Suprapubic skin (tissue), 4 donors: ENCODE measurements around the gene RNF212. TPM values are rescaled to one million over a fixed set of nuclear protein-coding genes. Genes with fewer than 3 reads are reported as not detected.
"Not testable (repeated sequence)": the region's sequence is repeated elsewhere in the genome, so short reads cannot be mapped to it uniquely, and the experiment has no call there.

Experiments
- DNase-seq, 2 donors: peaks; one replicate each; pipeline ENCODE4 v3.0.0-alpha.2; 2019; ENCODE audit warnings: low spot score in 2 of 2
- H3K27ac ChIP-seq: fragments of 200-600 bp; sonication (generic); one replicate; pipeline ENCODE4 v1.5.1; 2019
- H3K27me3 ChIP-seq: fragments of 200-600 bp; sonication (generic); one replicate; pipeline ENCODE4 v1.5.1; 2019
- H3K36me3 ChIP-seq: fragments of 200-600 bp; sonication (generic); one replicate; pipeline ENCODE4 v1.5.1; 2019
- H3K4me1 ChIP-seq: fragments of 200-600 bp; sonication (generic); one replicate; pipeline ENCODE4 v1.5.1; 2019
- H3K4me3 ChIP-seq: fragments of 200-600 bp; sonication (generic); one replicate; pipeline ENCODE4 v1.5.1; 2019; ENCODE audit warnings: mild to moderate bottlenecking
- H3K9me3 ChIP-seq: fragments of 200-600 bp; sonication (generic); one replicate; pipeline ENCODE4 v1.5.1; 2019
- EP300 ChIP-seq: sonication (generic); formaldehyde crosslinking; IDR thresholded peaks from one replicate; pipeline ENCODE4 v1.6.1; 2017; ENCODE audit warnings: antibody characterized with exemption
- POLR2A ChIP-seq, 2 donors: fragments of 450-650 bp; IDR thresholded peaks; one replicate each; pipeline ENCODE4 v1.6.1; 2017; ENCODE audit warnings: antibody characterized with exemption in 2 of 2, mild to moderate bottlenecking in 2 of 2, moderate library complexity in 2 of 2
- POLR2AphosphoS5 ChIP-seq, 3 donors: sonication (generic); formaldehyde crosslinking; IDR thresholded peaks; one replicate each; pipeline ENCODE4 v1.6.1; 2017; ENCODE audit warnings: antibody characterized with exemption in 3 of 3
- WGBS: methylation state at CpG from one replicate; pipeline ENCODE4 v1.1.5; 2018; 5-methylcytosine and 5-hydroxymethylcytosine counted together
- total RNA-seq, 4 donors: library from RNA; depleted of rRNA; stranded (reverse); fragments of >200 nt; gene quantifications; one replicate each; pipeline ENCODE4 v1.1.0, GENCODE V29; 2016
- TF ChIP-seq, protein P1 (sequence below), 2 donors: fragments of 200-600 bp in 1 of 2; fragments of 450-650 bp in 1 of 2; sonication (generic) in 1 of 2; IDR thresholded peaks; one replicate each; pipeline ENCODE4 v1.5.1; 2016 to 2019; ENCODE audit warnings: antibody characterized with exemption in 2 of 2, mild to moderate bottlenecking in 1 of 2, moderate library complexity in 1 of 2

RNF212 gene
- total RNA-seq, 4 donors from 2014 or later, result 2.4 to 16.5 (median 4.4) TPM

DNA sequence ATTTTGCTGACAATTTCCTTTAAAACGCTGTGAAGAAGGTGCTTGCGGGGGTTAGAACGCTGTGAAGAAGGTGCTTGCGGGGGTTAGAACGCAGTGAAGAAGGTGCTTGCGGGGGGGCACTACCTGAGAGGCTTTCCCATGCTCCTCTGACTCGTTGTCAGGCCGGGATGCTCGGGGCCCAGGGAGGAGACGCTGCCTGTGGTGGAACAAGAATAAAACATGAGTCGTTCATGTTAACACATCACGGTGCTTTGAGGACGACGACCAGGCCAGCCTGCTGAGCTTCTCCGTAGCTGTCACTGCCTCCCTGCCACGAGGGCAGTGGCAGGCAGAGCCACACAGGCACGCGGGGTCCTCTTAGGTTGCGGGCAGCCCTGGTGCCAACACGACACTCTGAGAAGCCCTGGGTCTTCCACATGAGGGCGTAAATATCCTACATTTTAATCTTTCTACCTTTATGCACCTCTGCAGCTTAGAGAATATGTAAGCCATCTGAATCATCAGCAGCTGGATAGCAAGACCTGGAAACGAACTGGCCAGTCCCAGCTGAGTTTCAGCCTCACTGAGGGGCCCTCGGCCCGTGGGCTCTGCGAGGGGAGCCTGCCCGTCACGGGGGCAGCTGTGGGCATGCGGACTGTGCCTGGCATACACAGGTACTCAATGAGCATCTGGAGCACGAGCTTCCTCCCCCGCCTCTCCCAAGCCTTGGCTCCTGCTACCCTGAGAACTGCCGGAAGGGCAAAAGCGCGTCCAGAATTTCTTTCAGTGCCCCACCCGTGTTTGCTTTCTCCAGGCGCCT, 55.0 kb downstream of the RNF212 start:
- no peaks in the 10 kb centered on the region for H3K36me3 ChIP-seq
- no peak overlapping the region for H3K4me3 ChIP-seq
- no peak overlapping the region for H3K27ac ChIP-seq
- 63% methylated on average over 24 of the region's 35 CpGs for WGBS
- peak; percentile 41 to 69 for DNase-seq
- no peaks in the 10 kb centered on the region for H3K9me3 ChIP-seq
- peaks cover 33% of the 10 kb centered on the region for H3K4me1 ChIP-seq
- peaks cover 57% of the 10 kb centered on the region for H3K27me3 ChIP-seq
- TF ChIP-seq, protein P1, sequence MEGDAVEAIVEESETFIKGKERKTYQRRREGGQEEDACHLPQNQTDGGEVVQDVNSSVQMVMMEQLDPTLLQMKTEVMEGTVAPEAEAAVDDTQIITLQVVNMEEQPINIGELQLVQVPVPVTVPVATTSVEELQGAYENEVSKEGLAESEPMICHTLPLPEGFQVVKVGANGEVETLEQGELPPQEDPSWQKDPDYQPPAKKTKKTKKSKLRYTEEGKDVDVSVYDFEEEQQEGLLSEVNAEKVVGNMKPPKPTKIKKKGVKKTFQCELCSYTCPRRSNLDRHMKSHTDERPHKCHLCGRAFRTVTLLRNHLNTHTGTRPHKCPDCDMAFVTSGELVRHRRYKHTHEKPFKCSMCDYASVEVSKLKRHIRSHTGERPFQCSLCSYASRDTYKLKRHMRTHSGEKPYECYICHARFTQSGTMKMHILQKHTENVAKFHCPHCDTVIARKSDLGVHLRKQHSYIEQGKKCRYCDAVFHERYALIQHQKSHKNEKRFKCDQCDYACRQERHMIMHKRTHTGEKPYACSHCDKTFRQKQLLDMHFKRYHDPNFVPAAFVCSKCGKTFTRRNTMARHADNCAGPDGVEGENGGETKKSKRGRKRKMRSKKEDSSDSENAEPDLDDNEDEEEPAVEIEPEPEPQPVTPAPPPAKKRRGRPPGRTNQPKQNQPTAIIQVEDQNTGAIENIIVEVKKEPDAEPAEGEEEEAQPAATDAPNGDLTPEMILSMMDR (IDR thresholded peaks at IDR 0.05), result no peak
- TF ChIP-seq POLR2AphosphoS5 (IDR thresholded peaks at IDR 0.05) (no peak), POLR2A (IDR thresholded peaks at IDR 0.05) (no peak), EP300 (no peak)

DNA sequence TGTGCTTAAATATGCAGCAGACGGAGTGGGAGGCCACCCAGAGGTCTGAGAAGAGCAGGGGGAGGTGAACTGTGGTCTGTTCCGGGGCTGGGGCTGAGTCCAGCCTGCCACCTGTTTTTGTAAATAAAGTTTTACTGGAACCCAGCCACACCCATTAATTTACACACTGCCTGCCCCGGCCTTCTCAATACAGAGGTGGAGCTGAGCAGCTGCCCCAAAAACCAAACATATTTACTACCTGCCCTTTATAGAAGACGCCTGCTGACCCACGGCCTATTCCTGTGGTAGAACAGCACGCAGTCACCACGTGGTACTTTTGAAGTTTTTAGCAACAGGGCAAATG, 56.0 kb downstream of the RNF212 start:
- Histone ChIP-seq H3K27me3 (peaks cover 68% of the 10 kb centered on the region), H3K4me3 (no peak overlapping the region), H3K9me3 (no peaks in the 10 kb centered on the region), H3K4me1 (peaks cover 43% of the 10 kb centered on the region), H3K27ac (no peak overlapping the region), H3K36me3 (no peaks in the 10 kb centered on the region)
- no peak for TF ChIP-seq POLR2A (IDR thresholded peaks at IDR 0.05)
- TF ChIP-seq, protein P1 (IDR thresholded peaks at IDR 0.05), result no peak
- TF ChIP-seq EP300, result no peak
- no peak for TF ChIP-seq POLR2AphosphoS5 (IDR thresholded peaks at IDR 0.05)
- 87% methylated on average over 7 of the region's 7 CpGs for WGBS
- peak in 1 of 2 donors; percentile 22 for DNase-seq

DNA sequence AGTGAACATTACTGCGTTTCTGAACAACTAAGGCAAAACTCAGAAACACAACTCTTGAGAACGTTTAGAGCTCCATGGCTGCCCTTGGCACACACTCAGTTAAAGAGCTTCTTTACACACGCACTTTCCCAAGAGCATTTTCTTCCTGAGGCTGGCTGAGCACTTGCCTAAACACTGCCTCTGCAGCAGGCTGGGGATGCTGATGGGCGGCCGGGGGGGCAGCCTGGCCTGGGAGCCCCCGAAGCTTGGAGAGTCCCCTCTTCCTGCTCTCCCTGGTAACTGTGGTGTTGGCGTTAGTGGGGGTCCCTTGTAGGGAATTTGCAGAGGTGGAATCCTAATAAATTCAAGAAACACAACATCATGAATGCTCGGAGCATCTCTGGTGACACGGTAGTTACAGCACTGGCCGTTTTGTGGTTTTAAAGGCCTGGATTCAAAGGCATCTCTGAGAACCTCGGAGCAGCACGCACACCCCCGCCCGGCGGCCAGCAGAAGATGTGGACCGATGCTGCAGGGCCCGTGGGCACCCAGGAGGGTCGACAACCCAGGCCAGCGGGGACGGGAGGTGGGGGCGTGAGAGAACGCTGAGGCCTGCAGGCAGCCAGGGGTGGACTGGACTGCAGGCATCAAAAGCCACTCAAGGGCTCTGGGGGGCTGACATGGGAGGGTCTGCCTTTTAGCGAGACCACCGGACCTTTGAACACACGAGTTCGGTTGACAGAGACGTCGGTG, 56.5 kb downstream of the RNF212 start:
- no peaks in the 10 kb centered on the region for H3K36me3 ChIP-seq
- 84% methylated on average over 25 of the region's 28 CpGs for WGBS
- no peaks in the 10 kb centered on the region for H3K9me3 ChIP-seq
- DNase-seq, result peak; percentile 42 to 72
- no peak overlapping the region for H3K27ac ChIP-seq
- H3K27me3 ChIP-seq, result peaks cover 70% of the 10 kb centered on the region
- TF ChIP-seq, protein P1 (IDR thresholded peaks at IDR 0.05), result no peak
- TF ChIP-seq POLR2AphosphoS5 (IDR thresholded peaks at IDR 0.05) (no peak), POLR2A (IDR thresholded peaks at IDR 0.05) (no peak), EP300 (no peak)
- no peak overlapping the region for H3K4me3 ChIP-seq
- peaks cover 47% of the 10 kb centered on the region for H3K4me1 ChIP-seq

DNA sequence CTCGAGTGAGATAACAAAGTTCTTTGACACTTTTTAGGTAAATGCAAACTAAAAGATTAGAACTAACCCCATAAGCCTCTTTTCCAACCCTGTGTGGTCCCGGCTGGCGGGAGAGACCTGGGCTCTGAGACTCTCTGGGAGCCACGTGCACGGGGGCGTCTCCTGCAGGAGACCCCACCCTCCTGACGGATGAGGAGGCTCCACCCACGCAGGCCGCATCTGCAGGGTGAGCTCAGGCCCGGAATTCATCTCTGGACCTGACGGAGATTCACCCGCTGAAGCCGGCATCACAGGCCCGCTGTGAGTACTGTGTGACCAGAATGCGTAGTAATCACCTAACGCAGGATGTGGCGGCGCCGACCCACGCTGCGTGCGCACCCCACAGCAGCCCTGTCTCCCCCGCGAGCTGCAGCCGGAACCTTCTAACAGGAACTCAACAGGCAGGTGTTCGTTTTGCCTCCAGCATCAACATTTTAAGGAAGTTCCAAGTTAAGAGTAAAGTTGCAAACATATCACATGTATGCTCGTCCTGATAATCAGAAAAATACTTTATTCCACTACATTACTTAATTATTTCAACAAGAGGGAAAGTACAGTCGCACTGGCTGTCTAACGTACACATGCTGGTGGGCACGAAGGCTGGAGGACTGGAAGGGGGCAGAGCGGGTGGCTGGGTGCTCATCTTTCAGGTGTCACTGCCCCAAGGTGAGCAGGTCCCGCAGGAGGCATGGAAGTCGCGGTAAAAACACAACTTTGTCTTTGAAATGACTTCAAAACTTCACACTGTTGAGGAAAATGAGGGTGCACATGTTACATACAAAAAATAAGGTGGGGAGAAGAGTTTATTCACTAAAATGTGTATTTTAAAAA, 57.4 kb downstream of the RNF212 start:
- H3K9me3 ChIP-seq, result no peaks in the 10 kb centered on the region
- 22% methylated on average over 24 of the region's 34 CpGs for WGBS
- peaks cover 70% of the 10 kb centered on the region for H3K27me3 ChIP-seq
- no peaks in the 10 kb centered on the region for H3K36me3 ChIP-seq
- TF ChIP-seq EP300 (no peak), POLR2A (IDR thresholded peaks at IDR 0.05) (no peak), POLR2AphosphoS5 (IDR thresholded peaks at IDR 0.05) (no peak)
- TF ChIP-seq, protein P1 (IDR thresholded peaks at IDR 0.05), result no peak
- H3K27ac ChIP-seq, result no peak overlapping the region
- H3K4me1 ChIP-seq, result peaks cover 47% of the 10 kb centered on the region
- peak overlapping the region; percentile 11 for H3K4me3 ChIP-seq
- peak; percentile 68 to 80 for DNase-seq

DNA sequence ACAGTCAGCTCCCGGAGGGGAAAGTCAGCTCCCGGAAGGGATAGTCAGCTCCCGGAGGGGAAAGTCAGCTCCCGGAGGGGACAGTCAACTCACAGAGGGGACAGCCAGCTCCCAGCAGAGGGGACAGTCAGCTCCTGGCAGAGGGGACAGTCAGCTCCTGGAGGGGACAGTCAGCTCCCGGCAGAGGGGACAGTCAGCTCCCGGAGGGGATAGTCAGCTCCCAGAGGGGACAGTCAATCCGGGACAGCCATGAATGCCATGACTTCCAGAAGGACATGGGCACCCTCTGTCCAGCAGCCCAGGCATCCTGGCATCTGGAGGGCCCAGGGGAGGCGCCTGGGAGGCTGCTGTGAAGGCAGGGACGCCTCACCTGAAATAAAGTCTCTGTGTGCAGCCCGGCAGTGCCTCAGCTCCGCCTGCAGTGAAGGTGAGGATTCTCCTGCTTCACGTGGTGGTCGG, 58.1 kb downstream of the RNF212 start:
- H3K27ac ChIP-seq, H3K9me3 ChIP-seq, H3K36me3 ChIP-seq: not testable (repeated sequence)
- peaks cover 47% of the 10 kb centered on the region for H3K4me1 ChIP-seq
- peaks cover 75% of the 10 kb centered on the region for H3K27me3 ChIP-seq
- WGBS, result 40% methylated on average over 5 of the region's 13 CpGs
- peak overlapping the region; percentile 11 for H3K4me3 ChIP-seq
- peak; percentile 56 to 62 for DNase-seq

DNA sequence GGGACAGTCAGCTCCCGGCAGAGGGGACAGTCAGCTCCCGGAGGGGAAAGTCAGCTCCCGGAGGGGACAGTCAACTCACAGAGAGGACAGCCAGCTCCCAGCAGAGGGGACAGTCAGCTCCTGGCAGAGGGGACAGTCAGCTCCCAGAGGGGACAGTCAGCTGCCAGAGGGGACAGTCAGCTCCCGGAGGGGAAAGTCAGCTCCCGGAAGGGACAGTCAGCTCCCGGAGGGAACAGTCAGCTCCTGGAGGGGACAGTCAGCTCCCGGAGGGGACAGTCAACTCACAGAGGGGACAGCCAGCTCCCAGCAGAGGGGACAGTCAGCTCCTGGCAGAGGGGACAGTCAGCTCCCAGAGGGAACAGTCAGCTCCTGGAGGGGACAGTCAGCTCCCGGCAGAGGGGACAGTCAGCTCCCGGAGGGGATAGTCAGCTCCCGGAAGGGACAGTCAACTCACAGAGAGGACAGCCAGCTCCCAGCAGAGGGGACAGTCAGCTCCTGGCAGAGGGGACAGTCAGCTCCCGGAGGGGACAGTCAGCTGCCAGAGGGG, 58.6 kb downstream of the RNF212 start:
- Histone ChIP-seq H3K4me3 (peak overlapping the region; percentile 11), H3K27me3 (peaks cover 77% of the 10 kb centered on the region), H3K4me1 (peaks cover 47% of the 10 kb centered on the region)
- not testable (repeated sequence) for H3K27ac ChIP-seq, H3K36me3 ChIP-seq, H3K9me3 ChIP-seq
- peak in 1 of 2 donors; percentile 52 for DNase-seq
- WGBS, result 40% methylated on average over 3 of the region's 11 CpGs

DNA sequence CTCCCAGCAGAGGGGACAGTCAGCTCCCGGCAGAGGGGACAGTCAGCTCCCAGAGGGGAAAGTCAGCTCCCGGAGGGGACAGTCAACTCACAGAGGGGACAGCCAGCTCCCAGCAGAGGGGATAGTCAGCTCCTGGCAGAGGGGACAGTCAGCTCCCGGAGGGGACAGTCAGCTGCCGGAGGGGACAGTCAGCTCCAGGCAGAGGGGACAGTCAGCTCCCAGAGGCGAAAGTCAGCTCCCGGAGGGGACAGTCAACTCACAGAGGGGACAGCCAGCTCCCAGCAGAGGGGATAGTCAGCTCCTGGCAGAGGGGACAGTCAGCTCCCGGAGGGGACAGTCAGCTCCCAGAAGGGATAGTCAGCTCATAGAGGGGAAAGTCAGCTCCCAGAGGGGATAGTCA, 59.5 kb downstream of the RNF212 start:
- not testable (repeated sequence) for H3K27ac ChIP-seq, H3K9me3 ChIP-seq, H3K36me3 ChIP-seq
- Histone ChIP-seq H3K27me3 (peaks cover 79% of the 10 kb centered on the region), H3K4me3 (peak overlapping the region; percentile 28), H3K4me1 (peaks cover 43% of the 10 kb centered on the region)
- peak; percentile 26 to 38 for DNase-seq
- WGBS, result 31% methylated on average over 6 of the region's 7 CpGs
